ENCODE measurements around the gene TXNRD1. TPM values are rescaled to one million over a fixed set of nuclear protein-coding genes. Genes with fewer than 3 reads are reported as not detected.
A peak's percentile ranks its signal among the peaks of the same experiment; 100 is the strongest.

The TXNRD1 gene
- total and polyA plus RNA-seq, 12 donors = 53.9 to 487 (median 290) TPM

DNA sequence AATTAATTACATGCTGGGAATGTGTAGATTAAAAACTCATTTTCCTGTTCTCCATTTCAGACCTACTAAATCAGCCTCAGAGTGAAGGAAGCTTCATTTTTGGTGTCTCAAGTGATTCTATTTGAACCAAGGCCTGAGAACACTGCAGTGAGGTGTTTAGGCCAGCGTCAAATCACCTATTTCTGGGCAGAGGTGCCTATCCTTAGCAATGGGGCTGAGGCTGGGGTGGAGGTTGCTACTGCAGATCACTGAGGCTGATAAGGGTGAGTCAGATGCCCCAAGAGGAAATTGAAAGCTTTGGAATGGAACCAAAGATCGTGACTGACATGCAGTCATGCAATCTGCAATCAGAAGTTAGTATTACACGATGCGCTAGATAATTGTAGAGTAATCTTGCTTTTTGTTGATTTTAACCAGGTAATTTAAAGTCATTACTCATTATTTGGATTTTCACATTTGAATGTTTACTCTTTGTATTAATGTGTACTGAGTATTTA lies 4.4 kb downstream of the TXNRD1 start:
- H3K4me3 ChIP-seq = no peak overlapping the region
- DNase-seq = peak; percentile 57 to 84 (median 78)
- H3K9me3 ChIP-seq (replicated peaks in 1 of 3) = no peaks in the 10 kb centered on the region
- H3K4me1 ChIP-seq (replicated peaks in 1 of 2) = peaks cover 34 to 43% of the 10 kb centered on the region in 2 donors
- no peaks in the 10 kb centered on the region for H3K27me3 ChIP-seq
- H3K36me3 ChIP-seq (replicated peaks in 1 of 2) = no peaks in the 10 kb centered on the region
- H3K27ac ChIP-seq = peak overlapping the region; percentile 82 to 91 (median 90)
- TF ChIP-seq POLR2A (IDR thresholded peaks at IDR 0.05) = peak in 1 of 2 donors; percentile 16
- TF ChIP-seq, protein P1, sequence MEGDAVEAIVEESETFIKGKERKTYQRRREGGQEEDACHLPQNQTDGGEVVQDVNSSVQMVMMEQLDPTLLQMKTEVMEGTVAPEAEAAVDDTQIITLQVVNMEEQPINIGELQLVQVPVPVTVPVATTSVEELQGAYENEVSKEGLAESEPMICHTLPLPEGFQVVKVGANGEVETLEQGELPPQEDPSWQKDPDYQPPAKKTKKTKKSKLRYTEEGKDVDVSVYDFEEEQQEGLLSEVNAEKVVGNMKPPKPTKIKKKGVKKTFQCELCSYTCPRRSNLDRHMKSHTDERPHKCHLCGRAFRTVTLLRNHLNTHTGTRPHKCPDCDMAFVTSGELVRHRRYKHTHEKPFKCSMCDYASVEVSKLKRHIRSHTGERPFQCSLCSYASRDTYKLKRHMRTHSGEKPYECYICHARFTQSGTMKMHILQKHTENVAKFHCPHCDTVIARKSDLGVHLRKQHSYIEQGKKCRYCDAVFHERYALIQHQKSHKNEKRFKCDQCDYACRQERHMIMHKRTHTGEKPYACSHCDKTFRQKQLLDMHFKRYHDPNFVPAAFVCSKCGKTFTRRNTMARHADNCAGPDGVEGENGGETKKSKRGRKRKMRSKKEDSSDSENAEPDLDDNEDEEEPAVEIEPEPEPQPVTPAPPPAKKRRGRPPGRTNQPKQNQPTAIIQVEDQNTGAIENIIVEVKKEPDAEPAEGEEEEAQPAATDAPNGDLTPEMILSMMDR (IDR thresholded peaks at IDR 0.05) = no peak
- 8 to 23% (median 16%) methylated on average over 4 of the region's 4 CpGs for WGBS, 4 donors
- intact Hi-C loops (cut with DNase I) = loop anchor here (5.0 kb wide), 1 partner anchor 67 kb away; no protein-coding TSS in a partner anchor

DNA sequence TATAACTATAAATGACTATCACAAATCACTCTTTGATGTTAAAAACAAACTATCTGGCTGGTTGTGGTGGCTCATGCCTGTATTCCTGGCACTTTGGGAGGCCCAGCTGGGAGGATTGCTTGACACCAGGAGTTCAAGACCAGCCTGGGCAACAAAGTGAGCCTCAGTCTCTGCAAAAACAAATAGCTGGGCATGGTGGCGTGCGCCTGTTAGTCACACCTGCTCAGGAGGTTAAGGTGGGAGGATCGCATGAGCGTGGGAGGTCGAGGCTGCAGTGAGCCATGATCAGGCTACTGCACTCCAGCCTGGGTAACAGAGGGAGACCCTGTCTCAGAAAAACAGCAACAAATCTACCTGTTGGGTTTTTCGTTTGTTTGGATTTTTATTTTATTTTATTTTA lies 5.4 kb downstream of the TXNRD1 start:
- TF ChIP-seq, protein P1 (IDR thresholded peaks at IDR 0.05) = no peak
- TF ChIP-seq POLR2A (IDR thresholded peaks at IDR 0.05) = no peak
- Histone ChIP-seq H3K4me3 (no peak overlapping the region), H3K4me1 (replicated peaks in 1 of 2) (peaks cover 30 to 43% of the 10 kb centered on the region in 2 donors), H3K27ac (peak overlapping the region in 4 of 5 donors; percentile 82 to 91 (median 88)), H3K9me3 (replicated peaks in 1 of 3) (no peaks in the 10 kb centered on the region), H3K36me3 (replicated peaks in 1 of 2) (no peaks in the 10 kb centered on the region), H3K27me3 (no peaks in the 10 kb centered on the region)
- DNase-seq = no peak
- 97 to 99% (median 97%) methylated on average over 6 of the region's 6 CpGs for WGBS, 4 donors
- intact Hi-C loops (cut with DNase I) = no loop called here

DNA sequence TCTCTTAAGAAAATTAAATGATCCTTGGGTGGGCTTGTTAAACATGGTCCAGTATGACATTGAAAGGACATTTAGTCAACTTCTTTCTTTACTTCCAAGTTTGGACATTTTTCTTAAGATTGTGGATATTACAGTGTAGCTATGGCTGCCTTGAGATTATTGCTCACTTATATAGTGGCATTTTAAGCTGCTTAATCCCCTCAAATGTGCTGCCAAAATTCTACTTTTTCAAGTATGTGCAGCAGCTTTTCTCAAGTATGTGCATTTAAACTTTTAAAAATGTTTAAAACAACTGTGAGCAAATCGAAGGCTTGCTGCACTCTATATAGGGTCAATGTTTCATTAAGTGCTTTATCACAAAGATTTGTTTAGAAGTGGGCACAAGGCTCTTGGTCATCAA lies 7.4 kb downstream of the TXNRD1 start:
- TF ChIP-seq POLR2A (IDR thresholded peaks at IDR 0.05) = no peak
- TF ChIP-seq, protein P1 (IDR thresholded peaks at IDR 0.05) = no peak
- H3K36me3 ChIP-seq (replicated peaks in 1 of 2) = no peaks in the 10 kb centered on the region
- no peak for DNase-seq
- intact Hi-C loops (cut with DNase I) = no loop called here
- no peaks in the 10 kb centered on the region for H3K27me3 ChIP-seq
- no peak overlapping the region for H3K27ac ChIP-seq
- 91 to 96% (median 93%) methylated on average over 1 of the region's 1 CpG for WGBS, 4 donors
- peaks cover 21 to 34% of the 10 kb centered on the region in 2 donors for H3K4me1 ChIP-seq (replicated peaks in 1 of 2)
- H3K4me3 ChIP-seq = no peak overlapping the region
- no peaks in the 10 kb centered on the region for H3K9me3 ChIP-seq (replicated peaks in 1 of 3)

DNA sequence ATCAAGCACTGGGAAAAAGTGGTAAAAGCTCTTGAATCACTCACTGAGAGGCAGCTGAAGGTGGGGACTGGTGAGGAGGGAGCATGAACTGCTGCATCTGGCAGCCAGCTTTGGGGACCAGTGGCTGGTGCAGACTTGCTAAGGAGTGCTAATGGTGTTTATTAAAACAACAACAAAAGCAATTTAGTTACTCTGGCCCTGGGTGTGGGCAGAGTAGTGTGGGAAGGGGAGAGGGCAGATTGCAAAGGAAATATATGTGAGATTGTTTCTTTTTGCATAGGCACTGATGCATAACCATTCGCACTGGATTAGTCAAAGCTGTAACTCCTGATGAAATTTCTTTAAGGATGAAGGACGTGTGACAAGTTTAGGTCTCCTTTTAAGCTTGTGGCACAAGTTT lies 8.1 kb downstream of the TXNRD1 start:
- Histone ChIP-seq H3K4me3 (no peak overlapping the region), H3K27me3 (no peaks in the 10 kb centered on the region), H3K27ac (no peak overlapping the region), H3K4me1 (replicated peaks in 1 of 2) (peaks cover 18 to 30% of the 10 kb centered on the region in 2 donors), H3K36me3 (replicated peaks in 1 of 2) (no peaks in the 10 kb centered on the region), H3K9me3 (replicated peaks in 1 of 3) (no peaks in the 10 kb centered on the region)
- intact Hi-C loops (cut with DNase I) = no loop called here
- no peak for DNase-seq
- TF ChIP-seq POLR2A (IDR thresholded peaks at IDR 0.05) = no peak
- TF ChIP-seq, protein P1 (IDR thresholded peaks at IDR 0.05) = no peak
- 48 to 59% (median 53%) methylated on average over 2 of the region's 2 CpGs for WGBS, 4 donors
